Measurements from ENCODE around the gene SKP1.

SKP1 gene

GRCh38 chr5:134143944-134144941 is 32.5 kb downstream of the SKP1 start:
- no peak for DNase-seq (ENCODE audit: low read depth, low spot score)

- DNase-seq (ENCODE audit: low read depth, low spot score): no peak
Measured at GRCh38 chr5:134143431-134143830, 33.3 kb downstream of the SKP1 start.

GRCh38 chr5:134142806-134143205 is 33.9 kb downstream of the SKP1 start:
- no peak for DNase-seq (ENCODE audit: low read depth, low spot score)

GRCh38 chr5:134142052-134142451 is 34.7 kb downstream of the SKP1 start:
- DNase-seq (ENCODE audit: low read depth, low spot score): no peak

GRCh38 chr5:134141331-134142050 is 35.3 kb downstream of the SKP1 start:
- DNase-seq (ENCODE audit: low read depth, low spot score): no peak

GRCh38 chr5:134140530-134141201 is 36.1 kb downstream of the SKP1 start:
- DNase-seq (ENCODE audit: low read depth, low spot score): peak; percentile 20

- no peak for DNase-seq (ENCODE audit: low read depth, low spot score)
Measured at GRCh38 chr5:134139891-134140469, 36.8 kb downstream of the SKP1 start.

GRCh38 chr5:134139377-134139851 is 37.3 kb downstream of the SKP1 start:
- DNase-seq (ENCODE audit: low read depth, low spot score): no peak

- no peak for DNase-seq (ENCODE audit: low read depth, low spot score)
Measured at GRCh38 chr5:134138416-134139376, 38.1 kb downstream of the SKP1 start.

- no peak for DNase-seq (ENCODE audit: low read depth, low spot score)
Measured at GRCh38 chr5:134136771-134137170, 40.0 kb downstream of the SKP1 start.

GRCh38 chr5:134136221-134136631 is 40.5 kb downstream of the SKP1 start:
- DNase-seq (ENCODE audit: low read depth, low spot score): no peak

GRCh38 chr5:134135091-134135655 is 41.6 kb downstream of the SKP1 start:
- no peak for DNase-seq (ENCODE audit: low read depth, low spot score)

GRCh38 chr5:134133995-134134541 is 42.7 kb downstream of the SKP1 start:
- DNase-seq (ENCODE audit: low read depth, low spot score): no peak

- DNase-seq (ENCODE audit: low read depth, low spot score): no peak
Measured at GRCh38 chr5:134133188-134133994, 43.4 kb downstream of the SKP1 start.

- peak; percentile 7 for DNase-seq (ENCODE audit: low read depth, low spot score)
Measured at GRCh38 chr5:134132372-134133187, 44.2 kb downstream of the SKP1 start.

GRCh38 chr5:134131578-134132350 is 45.0 kb downstream of the SKP1 start:
- no peak for DNase-seq (ENCODE audit: low read depth, low spot score)

- DNase-seq (ENCODE audit: low read depth, low spot score): no peak
Measured at GRCh38 chr5:134131165-134131564, 45.6 kb downstream of the SKP1 start.

Data from iPS DF 19.7 (cell line).